GM08714 (cell line): ENCODE data around the gene RCN2.
"Not testable (repeated sequence)": the region's sequence is repeated elsewhere in the genome, so short reads cannot be mapped to it uniquely, and the experiment has no call there.

Experiments used
- H3K4me3 ChIP-seq: fragments of 200-500 bp; sonication (Bioruptor generic); 2 replicates; pipeline ENCODE4 v1.5.1; 2014; ENCODE audit warnings: mild to moderate bottlenecking, low read length, inconsistent platforms
- ZNF274 ChIP-seq: IDR thresholded peaks from 2 replicates; pipeline ENCODE4 v1.6.1; 2012; ENCODE audit warnings: mild to moderate bottlenecking, low read depth, low read length

RCN2 gene

DNA sequence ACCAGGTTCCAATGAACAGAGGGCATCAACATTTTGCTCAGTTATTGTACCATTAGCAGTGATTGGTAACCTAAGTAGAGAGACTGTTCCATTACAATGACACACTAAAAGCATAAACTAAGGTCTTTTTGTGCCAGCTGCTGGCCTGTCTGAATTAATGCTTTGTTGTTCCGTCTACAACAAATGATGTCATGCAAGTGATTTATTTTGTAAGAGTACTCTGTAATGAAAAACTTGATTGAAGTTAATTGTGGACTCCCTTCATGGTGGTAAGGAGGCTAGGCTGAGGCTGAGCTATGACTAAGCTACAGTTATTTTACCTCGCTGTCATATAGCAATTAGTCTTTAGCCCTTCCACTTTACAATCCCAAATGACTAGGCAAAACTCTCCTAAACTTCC lies 23.2 kb downstream of the RCN2 start:
- H3K4me3 ChIP-seq: no peak overlapping the region
- no peak for TF ChIP-seq ZNF274

DNA sequence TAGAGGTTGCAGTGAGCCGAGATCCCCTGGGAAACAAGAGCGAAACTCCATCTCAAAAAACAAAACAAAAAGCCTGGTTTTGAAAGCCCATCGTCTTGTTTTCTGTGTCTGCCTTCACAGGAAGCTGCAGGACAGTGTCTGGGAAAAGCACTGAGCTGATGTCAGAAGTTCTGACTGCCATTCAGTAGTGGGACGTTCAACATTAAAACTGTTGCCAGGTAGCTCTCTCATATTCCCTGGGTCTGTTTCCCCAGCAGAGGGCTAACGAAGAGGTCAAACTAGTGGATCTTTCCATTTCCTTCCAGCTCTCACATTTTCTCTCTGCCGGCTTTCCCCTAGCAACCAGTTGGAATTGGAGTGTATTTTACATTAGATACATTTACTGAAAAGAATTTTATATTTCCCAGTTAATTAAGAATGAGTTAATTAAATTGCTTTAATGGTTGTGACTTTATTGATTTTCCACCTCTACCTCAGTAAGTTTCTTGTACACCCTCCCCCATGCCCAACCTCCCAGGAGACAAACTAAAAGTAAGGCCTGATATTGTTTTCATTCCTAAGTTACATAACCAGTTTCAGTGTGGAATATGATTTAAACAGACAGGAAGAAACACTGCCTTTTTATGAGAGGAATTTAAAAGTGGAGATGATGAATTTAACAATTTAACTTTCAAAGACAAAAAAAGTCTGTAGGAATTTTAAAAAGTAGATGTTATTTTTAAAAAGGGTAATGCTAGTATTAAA lies 29.9 kb downstream of the RCN2 start:
- no peak overlapping the region for H3K4me3 ChIP-seq
- TF ChIP-seq ZNF274: no peak

DNA sequence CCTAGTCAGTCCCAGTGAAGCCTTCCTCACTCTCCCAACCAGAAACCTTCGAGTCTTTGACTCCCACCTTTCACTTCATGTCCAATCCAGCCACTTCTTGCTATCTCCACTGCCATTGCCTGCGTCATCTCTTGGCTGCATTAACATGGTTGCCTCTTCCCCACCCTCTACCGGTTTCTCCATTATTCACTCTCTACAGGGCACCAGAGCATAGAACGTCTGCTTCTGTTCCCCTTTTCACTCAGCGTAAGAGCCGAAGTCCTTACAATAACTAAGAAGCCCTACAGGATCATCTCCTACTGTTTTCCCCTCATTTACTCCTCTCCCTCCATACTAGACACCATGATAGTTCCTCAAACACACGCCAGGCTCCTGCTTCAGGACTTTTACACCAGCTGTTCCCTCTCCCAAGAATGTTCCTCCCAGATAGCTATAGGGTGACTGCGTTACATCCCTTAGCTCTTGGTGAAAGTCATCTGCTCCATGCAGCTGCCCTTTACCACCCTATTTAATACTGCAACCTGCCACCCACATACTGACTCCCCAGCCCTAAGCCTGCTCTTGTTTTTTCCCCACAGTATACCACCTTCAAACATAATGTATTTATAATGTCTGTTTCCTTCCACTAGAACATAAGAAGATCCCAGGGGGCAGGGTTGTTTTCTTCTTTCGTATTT lies 30.9 kb downstream of the RCN2 start:
- H3K4me3 ChIP-seq: no peak overlapping the region
- no peak for TF ChIP-seq ZNF274

DNA sequence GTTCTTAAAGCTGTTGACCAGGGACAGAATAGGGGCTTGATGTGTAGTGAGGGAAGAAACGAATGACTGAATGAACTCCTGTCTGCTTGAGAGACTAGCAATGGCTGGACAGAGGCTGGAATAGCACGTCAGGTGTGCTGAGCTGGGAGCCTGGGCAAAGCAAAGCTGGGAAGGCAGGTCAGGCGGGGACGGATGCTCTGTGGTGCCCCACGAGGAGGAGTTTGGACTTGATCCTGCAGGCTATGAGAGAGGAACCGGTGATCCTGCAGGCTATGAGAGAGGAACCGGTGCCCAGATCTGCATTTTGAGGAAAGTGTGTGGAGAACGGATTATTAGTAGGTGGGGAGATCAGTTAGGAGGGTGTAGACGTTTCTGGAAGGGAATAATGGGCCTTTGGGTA lies 32.0 kb downstream of the RCN2 start:
- no peak for TF ChIP-seq ZNF274
- no peak overlapping the region for H3K4me3 ChIP-seq

DNA sequence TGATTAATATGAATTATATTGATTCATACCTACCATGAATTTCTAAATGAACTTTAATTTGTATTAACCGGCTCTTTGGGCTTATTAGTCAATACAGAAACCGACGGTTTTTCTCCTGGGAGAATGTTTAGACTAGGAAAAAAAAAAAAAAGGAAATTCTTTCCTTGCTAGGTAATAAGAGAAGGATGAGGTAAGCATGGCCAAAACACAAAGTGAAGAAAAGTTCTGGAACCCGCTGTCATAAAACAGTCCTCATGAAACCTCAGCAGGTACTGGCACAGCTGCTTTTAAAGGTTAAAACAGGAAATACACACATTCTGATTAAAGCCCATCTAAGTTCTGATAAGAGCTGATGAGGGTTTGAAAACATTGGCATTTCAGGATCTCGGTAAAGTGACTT lies 32.6 kb downstream of the RCN2 start:
- no peak for TF ChIP-seq ZNF274
- H3K4me3 ChIP-seq: no peak overlapping the region

DNA sequence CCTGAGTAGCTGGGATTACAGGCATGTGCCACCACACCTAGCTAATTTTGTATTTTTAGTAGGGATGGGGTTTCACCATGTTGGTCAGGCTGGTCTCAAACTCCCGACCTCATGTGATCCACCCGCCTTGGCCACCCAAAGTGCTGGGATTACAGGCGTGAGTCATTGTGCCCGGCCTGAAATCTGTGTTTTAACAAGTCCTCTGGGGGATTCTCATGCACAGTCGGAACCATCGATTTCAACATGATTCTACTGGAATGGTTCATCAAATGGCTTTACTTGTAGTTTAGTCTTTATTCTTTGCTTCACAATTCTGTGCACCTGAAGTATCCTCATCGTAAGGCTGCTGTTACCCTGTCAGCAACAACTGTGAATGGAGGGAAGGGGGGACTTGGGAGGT lies 34.5 kb downstream of the RCN2 start:
- not testable (repeated sequence) for H3K4me3 ChIP-seq

DNA sequence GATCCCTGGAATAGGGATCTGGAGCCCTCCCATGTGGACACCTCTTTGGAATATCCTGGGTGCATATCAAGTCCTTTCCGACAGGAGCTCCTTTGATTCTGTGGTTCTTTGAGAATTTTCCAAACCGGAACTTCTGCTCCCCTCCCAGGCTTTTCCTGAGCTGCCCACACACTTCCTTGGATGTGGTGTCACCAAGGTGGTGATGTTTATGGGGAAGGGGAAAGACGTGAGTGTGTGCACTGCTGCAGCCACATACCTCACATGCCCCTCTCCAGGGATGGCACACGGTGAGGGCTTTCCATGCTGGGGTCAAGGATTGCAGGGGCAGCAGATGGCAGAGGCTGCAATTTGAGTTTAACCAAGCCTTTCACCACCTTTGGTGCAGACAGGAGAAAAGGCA lies 35.5 kb downstream of the RCN2 start:
- no peak for TF ChIP-seq ZNF274
- no peak overlapping the region for H3K4me3 ChIP-seq

DNA sequence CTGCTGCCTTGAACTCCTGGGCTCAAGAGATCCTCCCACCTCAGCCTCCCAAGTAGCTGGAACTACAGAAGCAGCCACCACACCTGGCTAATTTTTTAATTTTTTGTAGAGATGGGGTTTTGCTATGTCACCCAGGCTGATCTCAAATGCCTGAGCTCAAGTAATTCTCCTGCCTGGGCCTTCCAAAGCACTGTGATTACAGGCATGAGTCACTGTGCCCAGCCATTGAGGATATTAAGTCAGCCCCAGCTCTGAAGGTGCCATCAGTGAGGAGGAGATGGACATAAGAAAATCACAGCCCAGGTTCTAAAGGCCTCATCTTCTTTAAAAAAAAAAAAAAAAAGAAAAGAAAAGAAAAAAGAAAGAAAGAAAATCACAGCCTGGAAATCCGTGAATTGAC lies 36.8 kb downstream of the RCN2 start:
- TF ChIP-seq ZNF274: no peak
- no peak overlapping the region for H3K4me3 ChIP-seq

DNA sequence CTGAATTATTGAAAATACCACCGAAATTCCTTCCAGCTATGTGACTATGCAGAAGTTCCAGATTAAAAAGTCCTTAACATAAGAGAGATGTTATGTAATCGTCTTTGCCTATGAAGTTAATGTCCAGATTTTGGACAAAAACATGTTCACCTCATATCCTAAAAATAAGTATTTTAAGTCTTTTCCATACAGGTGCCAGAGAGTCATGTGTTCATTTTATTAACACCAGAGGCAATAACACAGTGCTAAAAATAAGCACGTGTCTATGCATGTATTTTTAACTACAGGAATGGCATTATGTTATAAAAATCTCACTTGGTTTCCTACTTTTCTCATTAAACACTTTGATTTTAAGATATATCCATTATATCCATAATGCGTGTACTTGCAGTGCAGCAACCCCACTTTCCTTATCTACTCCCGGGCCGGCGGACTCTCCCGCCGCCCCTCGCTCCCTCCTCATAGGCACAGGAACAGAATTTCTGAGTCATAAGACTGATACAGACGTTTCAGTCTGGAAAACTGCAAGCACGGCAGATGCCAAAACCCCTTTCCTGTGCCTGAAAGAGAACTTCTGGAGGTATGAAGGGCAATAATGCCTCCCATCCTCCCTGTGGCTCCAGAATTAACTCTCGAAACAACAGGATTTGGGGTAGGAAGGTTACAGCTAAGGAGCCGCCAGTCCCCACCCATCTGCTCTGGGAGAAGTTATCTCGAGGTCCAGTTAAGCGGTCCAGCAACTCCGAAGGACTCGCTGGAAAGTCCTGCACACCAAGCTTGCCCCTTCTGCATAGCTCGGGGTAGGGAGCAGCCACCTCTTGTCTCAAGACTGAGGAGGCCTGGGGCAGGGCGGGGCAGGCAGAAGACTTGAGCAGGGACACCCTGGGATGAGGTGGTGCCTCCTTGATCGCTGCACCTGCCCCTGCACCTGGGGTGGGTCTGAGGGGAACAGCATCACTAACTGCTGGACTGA lies 41.1 kb downstream of the RCN2 start:
- no peak overlapping the region for H3K4me3 ChIP-seq
- no peak for TF ChIP-seq ZNF274

DNA sequence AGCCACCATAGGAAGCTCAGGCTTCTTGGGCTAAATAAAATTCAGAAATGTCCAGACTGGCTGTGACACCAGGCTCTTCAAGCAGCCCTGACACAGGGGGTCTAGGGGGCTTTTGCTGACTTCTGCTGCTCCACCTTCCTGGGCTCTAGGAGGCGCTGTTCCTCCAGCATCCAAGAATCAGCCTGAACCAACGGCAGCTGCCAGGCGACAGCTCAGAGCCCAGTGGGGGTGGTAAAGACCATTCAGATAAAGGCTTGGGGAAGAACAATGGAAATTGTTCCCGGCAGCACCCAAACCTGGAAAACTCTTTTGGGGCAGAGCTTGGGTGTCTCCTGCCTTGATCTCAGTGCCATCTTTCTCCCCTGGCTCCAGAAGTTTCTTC lies 41.8 kb downstream of the RCN2 start:
- no peak overlapping the region for H3K4me3 ChIP-seq
- no peak for TF ChIP-seq ZNF274

DNA sequence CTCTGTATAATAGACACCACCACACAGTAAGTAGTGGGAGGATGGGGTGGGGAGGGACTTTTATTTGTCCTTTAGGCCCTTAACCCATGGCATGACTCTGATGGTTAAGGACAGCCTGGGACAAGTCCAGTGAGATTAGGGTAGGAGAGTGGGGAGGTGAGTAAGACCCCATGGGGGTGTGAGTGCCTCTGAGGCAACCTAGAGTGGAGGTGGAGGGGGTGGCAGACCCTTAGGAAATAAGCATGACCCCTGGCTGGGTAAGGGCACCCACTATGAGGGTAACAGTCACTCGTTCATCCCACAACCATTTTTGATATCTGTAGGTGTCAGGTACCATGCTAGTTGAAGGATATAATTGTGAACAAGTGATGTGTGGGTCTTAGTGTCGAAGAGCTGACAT lies 42.4 kb downstream of the RCN2 start:
- no peak for TF ChIP-seq ZNF274
- no peak overlapping the region for H3K4me3 ChIP-seq

DNA sequence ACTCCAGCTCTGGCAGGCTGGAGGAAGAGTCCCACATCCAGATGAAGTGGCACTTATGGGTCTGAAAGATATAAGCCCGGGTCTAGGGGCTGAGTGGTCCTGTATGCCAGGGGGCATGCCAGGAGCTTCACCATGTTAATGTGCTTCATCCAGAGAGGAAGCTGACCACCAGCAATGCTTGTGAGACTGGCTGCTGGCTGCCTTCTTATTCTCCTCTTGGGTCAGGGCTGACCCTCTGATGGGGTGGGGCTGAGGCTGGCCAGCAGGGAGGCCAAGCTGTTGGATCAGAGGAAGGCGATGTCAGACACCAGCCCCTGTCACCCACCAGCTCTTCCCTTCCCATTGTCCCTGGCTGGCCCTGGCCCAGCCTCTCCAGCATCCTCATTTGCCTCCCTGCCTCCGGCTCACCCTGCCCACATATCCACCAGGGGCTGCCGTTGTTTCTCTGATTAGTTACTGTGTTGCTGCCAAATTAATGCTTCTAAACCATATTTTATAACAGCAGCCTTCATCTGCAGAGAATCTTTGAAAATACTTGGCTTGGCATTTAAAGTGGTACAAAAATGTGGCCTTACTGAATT lies 43.0 kb downstream of the RCN2 start:
- TF ChIP-seq ZNF274: no peak
- no peak overlapping the region for H3K4me3 ChIP-seq

DNA sequence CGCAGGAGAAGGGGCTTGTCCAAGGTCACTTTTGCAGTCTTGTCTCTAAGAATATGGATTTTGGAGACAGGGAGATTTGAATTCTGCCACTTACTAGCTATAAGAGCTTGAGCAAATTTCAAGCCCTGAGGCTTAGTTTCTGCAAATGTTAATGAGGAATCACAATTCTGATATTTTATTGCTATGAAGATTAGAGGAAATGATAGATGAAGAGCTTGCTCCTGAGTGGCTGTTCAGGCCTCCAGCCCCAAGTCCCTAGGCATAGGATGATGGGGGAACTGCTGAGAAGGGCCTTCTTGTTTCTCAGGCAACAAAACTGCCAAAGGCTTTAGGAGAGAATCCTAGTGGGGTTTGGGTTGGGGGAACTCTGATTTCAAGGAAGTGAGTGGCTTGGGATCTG lies 44.6 kb downstream of the RCN2 start:
- no peak for TF ChIP-seq ZNF274
- H3K4me3 ChIP-seq: no peak overlapping the region

DNA sequence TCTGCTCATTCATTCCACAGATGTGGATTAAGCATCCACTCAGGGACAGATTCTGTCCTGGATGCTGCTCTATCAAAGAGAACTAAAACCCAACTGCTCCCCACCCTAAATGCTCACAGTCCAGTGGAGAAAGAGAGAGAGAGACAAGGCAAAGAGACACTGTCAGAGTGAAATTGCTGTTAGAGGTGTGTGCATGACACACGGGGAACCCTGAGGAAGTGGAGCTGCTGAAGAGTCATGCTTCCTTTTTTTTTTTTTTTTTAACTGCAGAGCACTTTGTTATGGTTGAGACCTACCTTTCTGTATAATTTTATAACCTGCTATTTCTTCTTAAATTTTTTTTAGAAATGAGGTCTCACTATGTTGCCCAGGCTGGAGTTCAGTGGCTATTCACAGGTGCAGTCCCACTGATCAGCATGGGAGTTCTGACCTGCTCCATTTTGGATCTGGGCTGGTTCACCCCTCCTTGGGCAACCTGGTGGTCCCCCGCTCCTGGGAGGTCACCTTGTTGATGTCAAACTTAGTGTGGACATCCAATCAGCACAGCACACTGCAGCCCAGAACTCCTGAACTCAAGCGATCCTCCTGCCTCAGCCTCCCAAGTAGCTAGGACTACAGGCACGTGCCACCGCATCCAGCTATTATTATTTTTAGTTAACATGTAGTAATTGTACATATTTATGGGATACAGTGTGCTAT lies 45.2 kb downstream of the RCN2 start:
- no peak for TF ChIP-seq ZNF274
- H3K4me3 ChIP-seq: no peak overlapping the region
